HEK293 (cell line): Measurements from ENCODE around the gene CTDSP2.

Experiments used
- EGR2 ChIP-seq: fragments of 450-650 bp; formaldehyde crosslinking; IDR thresholded peaks from 2 replicates; pipeline ENCODE4 v1.5.1; 2016; ENCODE audit warnings: low read depth, missing biosample characterization, missing genetic modification characterization
- FEZF1 ChIP-seq: fragments of 450-650 bp; formaldehyde crosslinking; IDR thresholded peaks from 2 replicates; pipeline ENCODE4 v1.5.1; 2016; ENCODE audit warnings: missing biosample characterization, missing genetic modification characterization
- GFI1B ChIP-seq: fragments of 450-650 bp; formaldehyde crosslinking; IDR thresholded peaks from 2 replicates; pipeline ENCODE4 v1.5.1; 2016; ENCODE audit warnings: missing biosample characterization, missing genetic modification characterization
- GLIS1 ChIP-seq: fragments of 450-650 bp; formaldehyde crosslinking; IDR thresholded peaks from 2 replicates; pipeline ENCODE4 v1.5.1; 2016; ENCODE audit warnings: missing biosample characterization, missing genetic modification characterization
- KLF16 ChIP-seq: fragments of 450-650 bp; formaldehyde crosslinking; IDR thresholded peaks from 2 replicates; pipeline ENCODE4 v1.5.1; 2017; ENCODE audit warnings: missing biosample characterization, missing genetic modification characterization
- OSR2 ChIP-seq: fragments of 450-650 bp; formaldehyde crosslinking; IDR thresholded peaks from 2 replicates; pipeline ENCODE4 v1.5.1; 2016; ENCODE audit warnings: missing biosample characterization, missing genetic modification characterization
- PBX3 ChIP-seq: sonication (generic); formaldehyde crosslinking; IDR thresholded peaks from 2 replicates; pipeline ENCODE4 v1.8.1; 2022; ENCODE audit warnings: mild to moderate bottlenecking, moderate library complexity, missing genetic modification reagents
- YY1 ChIP-seq: fragments of 450-650 bp; formaldehyde crosslinking; IDR thresholded peaks from 2 replicates; pipeline ENCODE4 v1.5.1; 2018; ENCODE audit warnings: missing biosample characterization, missing genetic modification characterization
- YY2 ChIP-seq: fragments of 450-650 bp; formaldehyde crosslinking; IDR thresholded peaks from 2 replicates; pipeline ENCODE4 v1.5.1; 2016; ENCODE audit warnings: missing biosample characterization, missing genetic modification characterization
- ZBTB11 ChIP-seq: fragments of 450-650 bp; formaldehyde crosslinking; conservative IDR thresholded peaks from 2 replicates; pipeline ENCODE4 v1.5.1; 2016; ENCODE audit warnings: low read depth, missing biosample characterization, missing genetic modification characterization
- ZBTB6 ChIP-seq: fragments of 450-650 bp; formaldehyde crosslinking; IDR thresholded peaks from 2 replicates; pipeline ENCODE4 v1.5.1; 2017; ENCODE audit warnings: missing biosample characterization, missing genetic modification characterization
- ZFHX2 ChIP-seq: fragments of 450-650 bp; formaldehyde crosslinking; conservative IDR thresholded peaks from 2 replicates; pipeline ENCODE4 v1.5.1; 2016; ENCODE audit warnings: missing biosample characterization, missing genetic modification characterization
- ZFP37 ChIP-seq: fragments of 450-650 bp; formaldehyde crosslinking; IDR thresholded peaks from 2 replicates; pipeline ENCODE4 v1.5.1; 2016; ENCODE audit warnings: missing biosample characterization, missing genetic modification characterization
- ZFP69B ChIP-seq: fragments of 450-650 bp; formaldehyde crosslinking; IDR thresholded peaks from 2 replicates; pipeline ENCODE4 v1.5.1; 2016; ENCODE audit warnings: missing biosample characterization, missing genetic modification characterization
- ZNF10 ChIP-seq: fragments of 450-650 bp; formaldehyde crosslinking; IDR thresholded peaks from 2 replicates; pipeline ENCODE4 v1.5.1; 2017; ENCODE audit warnings: missing biosample characterization, missing genetic modification characterization
- ZNF18 ChIP-seq: fragments of 450-650 bp; formaldehyde crosslinking; IDR thresholded peaks from 2 replicates; pipeline ENCODE4 v1.5.1; 2016; ENCODE audit warnings: missing biosample characterization, missing genetic modification characterization
- ZNF24 ChIP-seq: fragments of 450-650 bp; formaldehyde crosslinking; IDR thresholded peaks from 2 replicates; pipeline ENCODE4 v1.5.1; 2016; ENCODE audit warnings: missing biosample characterization, missing genetic modification characterization
- ZNF266 ChIP-seq: fragments of 450-650 bp; formaldehyde crosslinking; IDR thresholded peaks from 2 replicates; pipeline ENCODE4 v1.5.1; 2016; ENCODE audit warnings: missing biosample characterization, missing genetic modification characterization, low read depth
- ZNF366 ChIP-seq: fragments of 450-650 bp; formaldehyde crosslinking; conservative IDR thresholded peaks from 2 replicates; pipeline ENCODE4 v1.5.1; 2016; ENCODE audit warnings: missing biosample characterization, missing genetic modification characterization
- ZNF37A ChIP-seq: fragments of 450-650 bp; IDR thresholded peaks from 2 replicates; pipeline ENCODE4 v1.5.1; 2018; ENCODE audit warnings: missing biosample characterization, missing genetic modification characterization
- ZNF394 ChIP-seq: fragments of 450-650 bp; formaldehyde crosslinking; IDR thresholded peaks from 2 replicates; pipeline ENCODE4 v1.5.1; 2016; ENCODE audit warnings: missing biosample characterization, missing genetic modification characterization, mild to moderate bottlenecking, moderate library complexity, borderline replicate concordance
- ZNF488 ChIP-seq: fragments of 450-650 bp; formaldehyde crosslinking; IDR thresholded peaks from 2 replicates; pipeline ENCODE4 v1.5.1; 2016; ENCODE audit warnings: missing biosample characterization, missing genetic modification characterization
- ZNF600 ChIP-seq: fragments of 450-650 bp; formaldehyde crosslinking; IDR thresholded peaks from 2 replicates; pipeline ENCODE4 v1.5.1; 2016; ENCODE audit warnings: missing biosample characterization, missing genetic modification characterization
- ZNF610 ChIP-seq: fragments of 450-650 bp; formaldehyde crosslinking; IDR thresholded peaks from 2 replicates; pipeline ENCODE4 v1.5.1; 2016; ENCODE audit warnings: missing biosample characterization, missing genetic modification characterization, borderline replicate concordance
- ZNF692 ChIP-seq: fragments of 450-650 bp; formaldehyde crosslinking; IDR thresholded peaks from 2 replicates; pipeline ENCODE4 v1.5.1; 2016; ENCODE audit warnings: missing biosample characterization, missing genetic modification characterization
- ZNF76 ChIP-seq: fragments of 450-650 bp; formaldehyde crosslinking; IDR thresholded peaks from 2 replicates; pipeline ENCODE4; 2016; ENCODE audit warnings: low read depth, missing biosample characterization, missing genetic modification characterization, borderline replicate concordance
- ZNF843 ChIP-seq: fragments of 450-650 bp; formaldehyde crosslinking; IDR thresholded peaks from 2 replicates; pipeline ENCODE4 v1.5.1; 2016; ENCODE audit warnings: missing biosample characterization, missing genetic modification characterization
- ZSCAN30 ChIP-seq: fragments of 450-650 bp; IDR thresholded peaks from 2 replicates; pipeline ENCODE4 v1.5.1; 2018; ENCODE audit warnings: missing biosample characterization, mild to moderate bottlenecking, missing genetic modification characterization, moderate library complexity
- ZSCAN4 ChIP-seq: fragments of 450-650 bp; formaldehyde crosslinking; IDR thresholded peaks from 2 replicates; pipeline ENCODE4 v1.5.1; 2017; ENCODE audit warnings: missing biosample characterization, missing genetic modification characterization
- ZXDB ChIP-seq: fragments of 450-650 bp; formaldehyde crosslinking; IDR thresholded peaks from 2 replicates; pipeline ENCODE4 v1.5.1; 2016; ENCODE audit warnings: missing biosample characterization, missing genetic modification characterization

CTDSP2 gene

GRCh38 chr12:57771873-57772428 lies 74.6 kb downstream of the CTDSP2 start, which contains the start of gene METTL1 (continued):
- TF ChIP-seq ZBTB11 (tag by site-specific recombination), result peak; percentile 38; the same call in 1 of the 2 replicates
- peak; percentile 85 for TF ChIP-seq ZNF76
- peak; percentile 100 for TF ChIP-seq ZXDB
- TF ChIP-seq ZNF394 (tag by site-specific recombination), result peak; percentile 79; the same call in 1 of the 2 replicates
- TF ChIP-seq OSR2 (tag by site-specific recombination), result peak; percentile 40; the same call in 1 of the 2 replicates
- peak; percentile 56 for TF ChIP-seq ZSCAN30 (tag by site-specific recombination)
- no peak for TF ChIP-seq PBX3 (CRISPR knock-in tag)
- TF ChIP-seq ZFHX2, result peak; percentile 89
- TF ChIP-seq ZFP69B (tag by site-specific recombination), result peak; percentile 51
- TF ChIP-seq FEZF1, result 0 out of 2 replicates have a peak, but pooled peaks have one; percentile 11
- TF ChIP-seq ZNF366 (tag by site-specific recombination), result peak; percentile 52; the same call in 1 of the 2 replicates
- peak; percentile 74 for TF ChIP-seq ZFP37
- peak; percentile 92; the same call in 1 of the 2 replicates for TF ChIP-seq ZNF24 (tag by site-specific recombination)
- TF ChIP-seq ZNF488, result no peak
- TF ChIP-seq YY2 (tag by site-specific recombination), result peak; percentile 94
- peak; percentile 94 for TF ChIP-seq ZNF692 (tag by site-specific recombination)
- TF ChIP-seq KLF16 (tag by site-specific recombination), result peak; percentile 99
- no peak for TF ChIP-seq ZNF266 (tag by site-specific recombination)
- TF ChIP-seq EGR2, result peak; percentile 58
- TF ChIP-seq ZSCAN4, result peak; percentile 38; the same call in 1 of the 2 replicates
- TF ChIP-seq ZNF10, result peak; percentile 95
- TF ChIP-seq ZNF600 (tag by site-specific recombination), result peak; percentile 99
- TF ChIP-seq ZBTB6 (tag by site-specific recombination), result no peak
- no peak for TF ChIP-seq GFI1B (tag by site-specific recombination)
- TF ChIP-seq ZNF18 (tag by site-specific recombination), result peak; percentile 35; the same call in 1 of the 2 replicates
- TF ChIP-seq YY1 (tag by site-specific recombination), result peak; percentile 96
- TF ChIP-seq GLIS1 (tag by site-specific recombination), result peak; percentile 74
- no peak for TF ChIP-seq ZNF37A (tag by site-specific recombination)
- peak; percentile 78; the same call in 1 of the 2 replicates for TF ChIP-seq ZNF843 (tag by site-specific recombination)
- peak; percentile 55; the same call in 1 of the 2 replicates for TF ChIP-seq ZNF610
